Naive thymus-derived CD4-positive, alpha-beta T cell (primary cell): Measurements from ENCODE around the gene MEG3. TPM values are rescaled to one million over a fixed set of nuclear protein-coding genes. Genes with fewer than 3 reads are reported as not detected.
A peak's percentile ranks its signal among the peaks of the same experiment; 100 is the strongest.

Experiments
- ATAC-seq: fragments of 150-1000 bp; cut with Tn5 transposase; 2 replicates; pipeline ENCODE4 v1.10.0; 2021; ENCODE audit warnings: mild to moderate bottlenecking, moderate library complexity
- CTCF ChIA-PET: fragments of 350-600 bp; sonication (Branson Sonifier 250); formaldehyde crosslinking; loops from one replicate; lab custom pipeline; 2021; ENCODE audit warnings: antibody characterized with exemption; lab: Charles Lee
- POLR2A ChIA-PET: fragments of 350-600 bp; sonication (Branson Sonifier 250); formaldehyde crosslinking; loops from one replicate; lab custom pipeline; 2021; ENCODE audit warnings: antibody characterized with exemption, inconsistent platforms; lab: Charles Lee
- DNase-seq, 9 donors: peaks; one replicate each; pipeline versions ENCODE4 v3.0.0 to v3.0.0-alpha.2; 2020 to 2022; ENCODE audit warnings: mixed read lengths in 1 of 9
- H3K27ac ChIP-seq: one replicate; pipeline ENCODE4 v1.7.0; 2013; ENCODE audit warnings: mild to moderate bottlenecking, low read depth, low read length, moderate library complexity
- H3K27me3 ChIP-seq, 2 donors: one replicate each; pipeline ENCODE4 v1.7.0; 2013; ENCODE audit warnings: low read length in 2 of 2, mild to moderate bottlenecking in 2 of 2, moderate library complexity in 2 of 2; ENCODE audit not compliant: control insufficient read depth in 2 of 2, insufficient read depth in 2 of 2
- H3K36me3 ChIP-seq, 3 experiments: 1 replicate in 2 of 3; 2 replicates in 1 of 3; pipeline ENCODE4 v1.7.0; 2013; ENCODE audit warnings: low read length in 3 of 3, mild to moderate bottlenecking in 3 of 3, moderate library complexity in 1 of 3; ENCODE audit not compliant: insufficient read depth in 3 of 3, control insufficient read depth in 2 of 3
- H3K4me1 ChIP-seq, 2 donors: one replicate each; pipeline ENCODE4 v1.7.0; 2013; ENCODE audit warnings: low read length in 2 of 2, mild to moderate bottlenecking in 2 of 2, moderate library complexity in 1 of 2; ENCODE audit not compliant: control insufficient read depth in 2 of 2, insufficient read depth in 2 of 2
- H3K4me3 ChIP-seq: 2 replicates; pipeline ENCODE4 v1.7.0; 2013; ENCODE audit warnings: mild to moderate bottlenecking, low read length
- H3K9me3 ChIP-seq, 3 experiments: 1 replicate in 2 of 3; 2 replicates in 1 of 3; pipeline ENCODE4 v1.7.0; 2013; ENCODE audit warnings: low read length in 3 of 3; ENCODE audit not compliant: control insufficient read depth in 2 of 3
- H3K27ac Mint-ChIP-seq, 9 donors: one replicate each; pipeline ENCODE4 v1.8.0; 2020 to 2022; ENCODE audit warnings: mixed read lengths in 9 of 9, mild to moderate bottlenecking in 8 of 9, moderate library complexity in 5 of 9, inconsistent platforms in 2 of 9
- H3K27me3 Mint-ChIP-seq, 5 donors: one replicate each; pipeline ENCODE4 v1.8.0; 2021 to 2022; ENCODE audit warnings: mixed read lengths in 5 of 5, mild to moderate bottlenecking in 1 of 5
- H3K36me3 Mint-ChIP-seq, 5 donors: one replicate each; pipeline ENCODE4 v1.8.0; 2020 to 2022; ENCODE audit warnings: mixed read lengths in 5 of 5, mild to moderate bottlenecking in 3 of 5, inconsistent platforms in 1 of 5
- H3K4me1 Mint-ChIP-seq, 7 donors: one replicate each; pipeline ENCODE4 v1.8.0; 2020 to 2022; ENCODE audit warnings: mixed read lengths in 7 of 7, mild to moderate bottlenecking in 3 of 7, inconsistent platforms in 1 of 7
- H3K4me3 Mint-ChIP-seq, 10 donors: one replicate each; pipeline ENCODE4 v1.8.0; 2020 to 2022; ENCODE audit warnings: mild to moderate bottlenecking in 10 of 10, mixed read lengths in 10 of 10, moderate library complexity in 6 of 10, inconsistent platforms in 2 of 10
- H3K9me3 Mint-ChIP-seq, 11 donors: one replicate each; pipeline ENCODE4 v1.8.0; 2020 to 2022; ENCODE audit warnings: mixed read lengths in 11 of 11, mild to moderate bottlenecking in 4 of 11, inconsistent platforms in 1 of 11, moderate library complexity in 1 of 11
- intact Hi-C, 2 donors: fragments of 100-400 bp; cut with micrococcal nuclease; formaldehyde crosslinking; loops; one replicate each; pipeline ENCODE4 v1.15.1; 2023
- polyA plus RNA-seq, 2 donors: library from polyadenylated mRNA; unstranded; fragments of 300-500 nt; fragmentation: Illumina TruSeq; gene quantifications; one replicate each; pipeline ENCODE4 v1.2.3, GENCODE V29; 2021
- total RNA-seq, 6 experiments: library from RNA in 5 of 6; stranded (reverse) in 5 of 6; gene quantifications; 1 replicate in 5 of 6; 2 replicates in 1 of 6; pipeline ENCODE4 v1.2.3 and lab custom pipeline; 2021 to 2026

Gene MEG3
- total and polyA plus RNA-seq, 7 experiments from 2014 or later, result 0.80 to 2.4 TPM; not detected in 5

DNA sequence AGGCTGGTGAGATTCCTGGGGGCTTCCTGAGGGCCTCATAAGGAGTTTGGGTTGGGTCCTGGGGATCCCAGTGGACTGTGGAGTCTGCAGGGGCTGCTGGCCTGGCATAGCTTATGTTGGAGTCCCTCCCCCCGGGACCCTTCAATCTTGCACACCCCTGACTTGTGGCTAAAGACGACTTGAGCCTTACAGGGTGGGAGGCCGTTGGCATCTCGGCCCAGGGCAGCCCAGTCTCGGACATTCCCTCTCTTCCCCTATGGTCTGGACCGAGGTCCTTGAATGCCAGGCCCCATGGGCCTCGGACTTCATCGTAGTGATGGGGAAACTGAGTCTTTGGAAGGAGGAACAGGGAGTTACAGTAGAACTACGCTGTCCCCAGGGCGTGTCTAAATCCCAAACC is 65.1 kb downstream of the MEG3 start:
- DNase-seq, result no peak
- intact Hi-C loops, result no loop called here

DNA sequence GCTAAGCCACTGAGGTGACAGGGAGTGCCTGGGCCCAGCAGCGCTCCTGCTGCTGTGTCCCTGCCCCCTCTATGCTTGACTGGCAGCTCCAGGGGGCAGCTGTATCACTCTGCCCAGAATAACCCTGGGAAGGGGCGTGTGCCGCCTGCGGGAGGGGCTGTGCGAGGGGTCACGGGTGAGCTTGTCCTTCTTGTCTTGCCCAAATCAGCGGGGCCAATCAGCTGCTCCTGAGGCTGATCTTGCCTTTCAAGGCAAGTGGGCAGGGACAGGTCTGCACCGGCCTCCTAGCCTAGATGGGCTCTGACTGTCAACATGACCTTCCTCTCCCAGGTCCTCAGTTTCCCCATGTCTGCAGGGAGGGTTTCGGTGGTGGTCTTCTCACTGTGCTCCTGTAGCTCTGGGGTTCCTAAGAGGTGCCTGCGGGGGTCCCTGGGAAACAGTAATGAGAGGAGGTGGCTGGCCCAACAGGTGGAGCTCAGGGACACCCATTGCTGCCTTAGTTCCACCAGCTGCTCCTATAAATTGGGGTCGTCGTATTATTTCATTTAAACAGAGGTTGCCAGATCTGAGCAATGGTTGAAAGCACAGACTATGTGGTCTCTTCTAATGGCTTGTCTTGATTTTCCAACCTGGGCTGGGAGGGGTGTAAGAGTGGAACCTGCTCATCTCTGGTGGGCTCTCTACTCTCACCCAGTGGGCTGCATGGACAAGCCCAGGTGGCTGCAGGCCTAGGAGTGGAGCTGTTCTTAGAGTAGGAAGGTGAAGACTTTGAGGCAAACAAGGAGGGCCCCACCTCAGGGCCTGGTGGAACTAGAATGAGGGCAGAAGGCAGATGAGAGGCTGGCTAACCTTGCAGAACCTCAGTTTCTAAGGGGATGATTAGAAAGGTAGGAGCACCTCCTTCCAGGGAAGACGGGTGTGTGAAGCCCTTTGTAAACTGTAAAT is 65.9 kb downstream of the MEG3 start:
- ChIA-PET POLR2A (no interaction called here), CTCF (no interaction called here)
- H3K4me3 ChIP-seq, result no peak overlapping the region
- H3K27ac ChIP-seq, result no peak overlapping the region
- no peaks in the 10 kb centered on the region for H3K9me3 Mint-ChIP-seq
- ATAC-seq (no peak), DNase-seq (no peak)
- H3K9me3 ChIP-seq, result no peaks in the 10 kb centered on the region
- no peaks in the 10 kb centered on the region for H3K36me3 ChIP-seq
- no peaks in the 10 kb centered on the region for H3K36me3 Mint-ChIP-seq
- no peak overlapping the region for H3K4me3 Mint-ChIP-seq
- H3K4me1 ChIP-seq, result no peaks in the 10 kb centered on the region
- H3K27me3 ChIP-seq, result no peaks in the 10 kb centered on the region
- H3K27ac Mint-ChIP-seq, result peak overlapping the region in 1 of 9 donors; percentile 38
- H3K4me1 Mint-ChIP-seq, result no peaks in the 10 kb centered on the region
- H3K27me3 Mint-ChIP-seq, result peaks cover 11 to 41% (median 22%) of the 10 kb centered on the region in 5 donors
- intact Hi-C loops, result no loop called here

More for the DNA sequence above, 65.1 kb downstream of the MEG3 start:
- no peak overlapping the region for H3K27ac Mint-ChIP-seq
- ChIA-PET CTCF (no interaction called here), POLR2A (no interaction called here)
- no peak for ATAC-seq
- H3K4me3 Mint-ChIP-seq, result no peak overlapping the region
- Histone ChIP-seq H3K36me3 (no peaks in the 10 kb centered on the region), H3K9me3 (no peaks in the 10 kb centered on the region), H3K27me3 (no peaks in the 10 kb centered on the region), H3K4me3 (no peak overlapping the region), H3K27ac (no peak overlapping the region), H3K4me1 (no peaks in the 10 kb centered on the region)
- H3K36me3 Mint-ChIP-seq, result no peaks in the 10 kb centered on the region
- H3K9me3 Mint-ChIP-seq, result no peaks in the 10 kb centered on the region
- H3K27me3 Mint-ChIP-seq, result peaks cover 11 to 34% (median 20%) of the 10 kb centered on the region in 5 donors
- H3K4me1 Mint-ChIP-seq, result no peaks in the 10 kb centered on the region

DNA sequence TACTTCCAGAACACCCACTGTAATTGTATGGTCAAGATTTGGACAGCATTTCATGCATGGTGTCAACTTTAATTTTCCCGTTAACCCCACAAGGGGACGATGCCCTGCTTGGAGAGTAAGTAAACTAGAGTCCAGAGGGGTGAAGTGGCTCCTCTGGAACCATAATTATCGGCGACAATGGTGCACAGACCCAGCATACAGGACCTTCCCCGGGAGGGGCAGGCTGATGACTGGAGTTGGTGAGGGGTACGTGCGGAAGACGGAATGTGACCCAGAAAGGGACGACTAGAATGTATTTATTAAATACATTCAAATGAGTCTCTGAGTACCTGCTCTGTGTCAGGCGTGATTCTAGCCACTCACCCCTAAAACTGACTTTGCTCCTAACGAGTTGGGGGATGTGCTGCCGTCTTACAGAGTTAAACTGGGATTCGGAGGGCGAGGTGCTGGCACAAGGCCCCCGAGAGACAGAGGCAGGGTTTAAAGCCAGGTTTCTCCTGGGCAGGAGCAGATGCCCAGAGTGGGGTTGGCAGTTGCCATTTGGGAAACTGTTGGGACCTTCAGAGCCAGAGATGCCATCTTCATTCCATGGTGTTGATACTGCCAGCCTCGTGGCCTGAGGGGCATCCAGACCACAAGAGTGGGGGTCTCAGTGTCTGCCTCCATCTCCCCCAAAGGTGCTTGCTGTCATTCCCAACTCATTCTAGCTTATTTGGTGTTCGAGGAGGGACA is 66.7 kb downstream of the MEG3 start:
- H3K4me1 Mint-ChIP-seq, result no peaks in the 10 kb centered on the region
- H3K27me3 Mint-ChIP-seq, result peaks cover 7 to 42% (median 28%) of the 10 kb centered on the region in 5 donors
- ATAC-seq, result no peak
- no peak overlapping the region for H3K4me3 ChIP-seq
- no peak overlapping the region for H3K27ac ChIP-seq
- no peaks in the 10 kb centered on the region for H3K4me1 ChIP-seq
- POLR2A ChIA-PET, result no interaction called here
- H3K36me3 Mint-ChIP-seq, result no peaks in the 10 kb centered on the region
- CTCF ChIA-PET, result no interaction called here
- no peak overlapping the region for H3K4me3 Mint-ChIP-seq
- H3K9me3 Mint-ChIP-seq, result no peaks in the 10 kb centered on the region
- no peaks in the 10 kb centered on the region for H3K9me3 ChIP-seq
- H3K27me3 ChIP-seq, result no peaks in the 10 kb centered on the region
- intact Hi-C loops, result no loop called here
- no peaks in the 10 kb centered on the region for H3K36me3 ChIP-seq
- no peak for DNase-seq
- no peak overlapping the region for H3K27ac Mint-ChIP-seq

DNA sequence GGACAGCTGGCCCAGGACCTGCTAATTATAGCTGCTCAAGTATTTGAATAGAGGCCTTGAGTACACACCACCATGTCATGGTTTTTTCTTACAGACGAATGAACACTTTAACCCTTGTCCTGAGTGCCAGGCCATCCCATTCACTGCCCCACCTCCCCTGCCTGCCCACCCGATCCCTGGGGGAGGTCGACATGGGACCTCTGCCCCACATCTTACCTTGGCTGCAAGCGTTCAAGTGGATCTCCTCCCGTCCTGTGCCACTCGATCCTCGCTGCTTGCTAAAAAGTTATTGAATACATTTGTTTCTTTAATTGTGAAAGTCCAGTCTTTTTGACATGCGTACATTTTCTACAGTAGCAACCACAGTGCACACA is 67.3 kb downstream of the MEG3 start:
- no peak overlapping the region for H3K4me3 Mint-ChIP-seq
- DNase-seq (no peak), ATAC-seq (no peak)
- H3K36me3 Mint-ChIP-seq, result no peaks in the 10 kb centered on the region
- no peak overlapping the region for H3K27ac Mint-ChIP-seq
- Histone ChIP-seq H3K9me3 (no peaks in the 10 kb centered on the region), H3K36me3 (no peaks in the 10 kb centered on the region), H3K27me3 (no peaks in the 10 kb centered on the region), H3K4me3 (no peak overlapping the region), H3K4me1 (no peaks in the 10 kb centered on the region), H3K27ac (no peak overlapping the region)
- no peaks in the 10 kb centered on the region for H3K4me1 Mint-ChIP-seq
- H3K9me3 Mint-ChIP-seq, result no peaks in the 10 kb centered on the region
- ChIA-PET POLR2A (no interaction called here), CTCF (no interaction called here)
- intact Hi-C loops, result no loop called here
- H3K27me3 Mint-ChIP-seq, result peaks cover 2 to 42% (median 26%) of the 10 kb centered on the region in 5 donors

DNA sequence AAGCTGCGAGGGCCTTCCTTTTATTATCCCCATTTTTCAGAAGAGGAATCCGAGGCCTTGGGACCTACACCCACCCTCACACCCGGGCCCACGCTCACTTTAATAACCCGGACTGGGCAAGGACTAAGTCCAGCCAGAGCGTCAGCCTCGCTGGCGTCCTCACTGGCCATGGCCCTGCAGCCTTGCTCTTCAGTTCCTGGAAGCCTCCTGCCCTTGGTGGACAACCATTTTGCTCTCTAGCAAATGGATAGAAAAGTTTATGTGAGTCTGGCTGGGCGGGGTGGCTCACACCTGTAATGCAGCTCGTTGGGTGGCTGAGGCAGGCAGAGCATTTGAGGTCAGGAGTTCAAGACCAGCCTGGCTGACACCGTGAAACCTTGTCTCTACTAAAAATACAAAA is 67.8 kb downstream of the MEG3 start:
- ChIA-PET POLR2A (no interaction called here), CTCF (no interaction called here)
- no peaks in the 10 kb centered on the region for H3K4me1 Mint-ChIP-seq
- Histone ChIP-seq H3K27ac (no peak overlapping the region), H3K27me3 (no peaks in the 10 kb centered on the region), H3K9me3 (no peaks in the 10 kb centered on the region), H3K4me1 (no peaks in the 10 kb centered on the region), H3K36me3 (no peaks in the 10 kb centered on the region), H3K4me3 (no peak overlapping the region)
- no peaks in the 10 kb centered on the region for H3K9me3 Mint-ChIP-seq
- ATAC-seq (no peak), DNase-seq (no peak)
- no peak overlapping the region for H3K27ac Mint-ChIP-seq
- peaks cover 4 to 48% (median 27%) of the 10 kb centered on the region in 5 donors for H3K27me3 Mint-ChIP-seq
- H3K36me3 Mint-ChIP-seq, result no peaks in the 10 kb centered on the region
- H3K4me3 Mint-ChIP-seq, result no peak overlapping the region
- intact Hi-C loops, result no loop called here

DNA sequence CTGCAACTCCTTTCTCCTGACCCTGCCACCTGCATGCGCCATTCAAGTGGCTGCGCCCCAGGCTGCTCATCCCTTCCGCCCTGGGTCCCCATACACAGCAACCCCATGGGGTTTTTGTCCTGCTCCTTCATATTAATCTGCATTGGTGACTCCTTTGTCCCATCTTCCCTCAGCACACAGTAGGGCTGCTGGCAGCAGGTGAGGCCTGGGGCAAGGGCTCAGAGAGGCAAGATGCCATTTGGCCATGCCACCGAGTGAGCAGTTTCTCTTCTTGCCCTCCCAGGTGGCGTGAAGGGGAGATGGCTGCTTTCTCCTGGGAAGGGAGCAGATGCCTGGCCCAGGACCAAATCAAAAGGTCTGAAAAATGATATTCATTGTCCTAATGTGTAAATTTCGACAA is 68.5 kb downstream of the MEG3 start:
- Mint-ChIP-seq H3K36me3 (no peaks in the 10 kb centered on the region), H3K4me1 (no peaks in the 10 kb centered on the region), H3K27ac (no peak overlapping the region), H3K4me3 (no peak overlapping the region), H3K27me3 (peaks cover 10 to 54% (median 33%) of the 10 kb centered on the region in 5 donors), H3K9me3 (no peaks in the 10 kb centered on the region)
- Histone ChIP-seq H3K4me1 (no peaks in the 10 kb centered on the region), H3K9me3 (no peaks in the 10 kb centered on the region), H3K27me3 (no peaks in the 10 kb centered on the region), H3K36me3 (no peaks in the 10 kb centered on the region), H3K4me3 (no peak overlapping the region), H3K27ac (no peak overlapping the region)
- POLR2A ChIA-PET, result no interaction called here
- CTCF ChIA-PET, result no interaction called here
- DNase-seq (no peak), ATAC-seq (no peak)
- intact Hi-C loops, result no loop called here
